SK-N-SH (cell line): ENCODE results near the gene ACTL10. TPM values are rescaled to one million over a fixed set of nuclear protein-coding genes. Genes with fewer than 3 reads are reported as not detected.

Experiments used
- CTCF ChIA-PET: fragments of 300-600, 350-600 bp; formaldehyde crosslinking; extraction: SDS; loops from one replicate; lab custom pipeline; 2021; lab: Yijun Ruan, JAX
- POLR2A ChIA-PET: fragments of 350-600 bp; sonication (Branson Sonifier 250); formaldehyde crosslinking; extraction: SDS; loops from one replicate; lab custom pipeline; 2020; ENCODE audit warnings: antibody characterized with exemption, inconsistent platforms; lab: Yijun Ruan, JAX
- DNase-seq: peaks from one replicate; pipeline ENCODE4 v3.0.0; 2012
- H2AFZ ChIP-seq: fragments of 200-600 bp; sonication (generic); 2 replicates; pipeline ENCODE4 v1.8.1; 2016; ENCODE audit warnings: antibody characterized with exemption, mild to moderate bottlenecking, low read depth
- H3F3A ChIP-seq: fragments of 200-600 bp; sonication (generic); replicated peaks from 2 replicates; pipeline ENCODE3; 2016; ENCODE audit warnings: antibody characterized with exemption, mild to moderate bottlenecking; ENCODE audit not compliant: insufficient read depth
- H3K27ac ChIP-seq, 2 experiments: fragments of 200-500 bp in 1 of 2; fragments of 200-600 bp in 1 of 2; sonication (Bioruptor generic) in 1 of 2; sonication (generic), shearing (Covaris generic) in 1 of 2; 2 replicates each; pipeline versions ENCODE4 v1.5.1 to v1.6.1; 2014 to 2016; ENCODE audit warnings: low read depth in 2 of 2, inconsistent platforms in 1 of 2, low read length in 1 of 2, mild to moderate bottlenecking in 1 of 2, mixed read lengths in 1 of 2
- H3K27me3 ChIP-seq: fragments of 200-600 bp; sonication (generic), shearing (Covaris generic); 2 replicates; pipeline ENCODE4 v1.6.1; 2016; ENCODE audit warnings: mixed run types; ENCODE audit not compliant: insufficient read depth
- H3K36me3 ChIP-seq, 2 experiments: fragments of 200-500 bp in 1 of 2; fragments of 200-600 bp in 1 of 2; sonication (Bioruptor generic) in 1 of 2; sonication (generic) in 1 of 2; replicated peaks in 1 of 2; 2 replicates each; pipeline versions ENCODE3 to v1.5.1; 2014 to 2016; ENCODE audit warnings: low read length in 1 of 2, mild to moderate bottlenecking in 1 of 2; ENCODE audit not compliant: insufficient read depth in 2 of 2, control insufficient read depth in 1 of 2
- H3K4me1 ChIP-seq, 2 experiments: fragments of 200-500 bp in 1 of 2; fragments of 200-600 bp in 1 of 2; sonication (Bioruptor generic) in 1 of 2; sonication (generic), shearing (Covaris generic) in 1 of 2; 2 replicates each; pipeline versions ENCODE4 v1.5.1 to v1.6.1; 2014 to 2016; ENCODE audit warnings: low read depth in 1 of 2, low read length in 1 of 2, mixed run types in 1 of 2; ENCODE audit not compliant: insufficient read depth in 2 of 2, control insufficient read depth in 1 of 2
- H3K4me2 ChIP-seq: fragments of 200-600 bp; sonication (generic), shearing (Covaris generic); 2 replicates; pipeline ENCODE4 v1.6.1; 2017; ENCODE audit warnings: mixed run types
- H3K4me3 ChIP-seq, 2 experiments: fragments of 200-500 bp in 1 of 2; fragments of 200-600 bp in 1 of 2; sonication (Bioruptor generic) in 1 of 2; sonication (generic), shearing (Covaris generic) in 1 of 2; 2 replicates each; pipeline versions ENCODE4 v1.5.1 to v1.8.1; 2014 to 2016; ENCODE audit warnings: low read depth in 2 of 2, inconsistent platforms in 1 of 2, low read length in 1 of 2, mild to moderate bottlenecking in 1 of 2, mixed read lengths in 1 of 2, moderate library complexity in 1 of 2
- H3K79me2 ChIP-seq: fragments of 200-600 bp; sonication (generic); 2 replicates; pipeline ENCODE4 v1.8.1; 2017; ENCODE audit warnings: mild to moderate bottlenecking; ENCODE audit not compliant: insufficient read depth
- H3K9ac ChIP-seq: fragments of 200-600 bp; sonication (generic); 2 replicates; pipeline ENCODE4 v1.6.1; 2017; ENCODE audit warnings: mixed run types
- H3K9me2 ChIP-seq: fragments of 200-600 bp; sonication (generic); 2 replicates; pipeline ENCODE4 v1.6.1; 2017; ENCODE audit warnings: mixed run types
- H3K9me3 ChIP-seq: fragments of 200-600 bp; sonication (generic); 2 replicates; pipeline ENCODE4 v1.6.1; 2017; ENCODE audit warnings: mixed run types, mild to moderate bottlenecking, moderate library complexity
- H4K20me1 ChIP-seq: fragments of 200-600 bp; sonication (generic); 2 replicates; pipeline ENCODE4 v1.6.1; 2017; ENCODE audit warnings: mild to moderate bottlenecking, mixed run types; ENCODE audit not compliant: insufficient read depth
- CHD2 ChIP-seq: fragments of 150-350 bp; IDR thresholded peaks from 2 replicates; pipeline ENCODE4 v1.6.1; 2018; ENCODE audit warnings: low read length; ENCODE audit not compliant: partially characterized antibody
- CTCF ChIP-seq: fragments of 200-600 bp; sonication (generic); IDR thresholded peaks from 2 replicates; pipeline ENCODE4 v1.6.1; 2017; ENCODE audit warnings: antibody characterized with exemption, mild to moderate bottlenecking, moderate library complexity
- ELF1 ChIP-seq: IDR thresholded peaks from 2 replicates; pipeline ENCODE4 v1.4.0; 2012
- FOSL2 ChIP-seq: IDR thresholded peaks from 2 replicates; pipeline ENCODE4 v1.4.0; 2012; ENCODE audit warnings: low read depth, mild to moderate bottlenecking, moderate library complexity, borderline replicate concordance
- FOXJ3 ChIP-seq: sonication (generic); formaldehyde crosslinking; IDR thresholded peaks from 2 replicates; pipeline ENCODE4 v1.5.1; 2020; ENCODE audit warnings: mild to moderate bottlenecking, missing genetic modification reagents
- FOXM1 ChIP-seq: IDR thresholded peaks from 2 replicates; pipeline ENCODE4 v1.4.0; 2012; ENCODE audit warnings: low read depth, mild to moderate bottlenecking
- GATA2 ChIP-seq: sonication (generic); formaldehyde crosslinking; IDR thresholded peaks from 2 replicates; pipeline ENCODE4 v1.5.0; 2020; ENCODE audit warnings: mild to moderate bottlenecking, missing genetic modification reagents
- JUND ChIP-seq: IDR thresholded peaks from 2 replicates; pipeline ENCODE4 v1.4.0; 2012
- NFIC ChIP-seq: IDR thresholded peaks from 2 replicates; pipeline ENCODE4 v1.4.0; 2012; ENCODE audit warnings: borderline replicate concordance
- NRF1 ChIP-seq: IDR thresholded peaks from 2 replicates; pipeline ENCODE4 v1.6.1; 2012; ENCODE audit warnings: low read depth, mild to moderate bottlenecking, low read length
- RFX5 ChIP-seq: IDR thresholded peaks from 2 replicates; pipeline ENCODE4 v1.6.1; 2012; ENCODE audit warnings: mild to moderate bottlenecking, improper control_type of control experiment, low read length
- RXRA ChIP-seq: IDR thresholded peaks from 2 replicates; pipeline ENCODE4 v1.4.0; 2012; ENCODE audit warnings: low read depth, mild to moderate bottlenecking, borderline replicate concordance
- TAF1 ChIP-seq: IDR thresholded peaks from 2 replicates; pipeline ENCODE4 v1.6.1; 2012; ENCODE audit warnings: low read depth, mild to moderate bottlenecking, low read length, moderate library complexity, borderline replicate concordance
- TCF12 ChIP-seq: IDR thresholded peaks from 2 replicates; pipeline ENCODE4 v1.4.0; 2012
- TEAD4 ChIP-seq: IDR thresholded peaks from 2 replicates; pipeline ENCODE4 v1.4.0; 2012; ENCODE audit warnings: mild to moderate bottlenecking, borderline replicate concordance; ENCODE audit not compliant: insufficient read depth
- ZBTB33 ChIP-seq: IDR thresholded peaks from 2 replicates; pipeline ENCODE4 v1.4.0; 2012; ENCODE audit warnings: low read depth, borderline replicate concordance
- WGBS: methylation state at CpG from one replicate; pipeline ENCODE4 v1.1.6; 2017; ENCODE audit warnings: low lambda C conversion rate; 5-methylcytosine and 5-hydroxymethylcytosine counted together
- polyA plus RNA-seq, 3 experiments: library from polyadenylated mRNA; depleted of rRNA; stranded (reverse); fragments of >200 nt; gene quantifications; 2 replicates each; pipeline ENCODE4 v1.2.3, GENCODE V29; 2012
- TF ChIP-seq, protein P1 (sequence below): fragments of 150-350 bp; IDR thresholded peaks from 2 replicates; pipeline ENCODE4 v1.6.1; 2017; ENCODE audit warnings: antibody characterized with exemption, low read length, low read depth, borderline replicate concordance
- TF ChIP-seq, protein P2 (sequence below): IDR thresholded peaks from 2 replicates; pipeline ENCODE4 v1.4.0; 2012; ENCODE audit warnings: low read depth, borderline replicate concordance
- TF ChIP-seq, protein P3 (sequence below): IDR thresholded peaks from 2 replicates; pipeline ENCODE4 v1.4.0; 2012; ENCODE audit warnings: low read depth

Gene ACTL10
- polyA plus RNA-seq, 1 of the 3 experiments (the other 2 are of a cell fraction), result 0.25 TPM

GRCh38 chr20:33710681-33711445 is 44.1 kb downstream of the ACTL10 start:
- Histone ChIP-seq H3K4me2 (no peak overlapping the region), H3K9me2 (no peaks in the 10 kb centered on the region), H3K9ac (no peak overlapping the region), H3K27ac (no peak overlapping the region), H3K79me2 (no peaks in the 10 kb centered on the region), H3F3A (no peaks in the 10 kb centered on the region), H4K20me1 (no peaks in the 10 kb centered on the region), H2AFZ (no peak overlapping the region), H3K9me3 (no peaks in the 10 kb centered on the region), H3K4me3 (no peak overlapping the region), H3K4me1 (no peaks in the 10 kb centered on the region), H3K36me3 (peaks cover 0 to 5% of the 10 kb centered on the region in 2 experiments), H3K27me3 (no peaks in the 10 kb centered on the region)
- CTCF ChIA-PET, result no interaction called here
- no peak for TF ChIP-seq FOXJ3 (CRISPR knock-in tag)
- no peak for TF ChIP-seq GATA2 (CRISPR knock-in tag)
- POLR2A ChIA-PET, result no interaction called here
- WGBS, result 82% methylated on average over 14 of the region's 14 CpGs
- DNase-seq, result no peak

DNA sequence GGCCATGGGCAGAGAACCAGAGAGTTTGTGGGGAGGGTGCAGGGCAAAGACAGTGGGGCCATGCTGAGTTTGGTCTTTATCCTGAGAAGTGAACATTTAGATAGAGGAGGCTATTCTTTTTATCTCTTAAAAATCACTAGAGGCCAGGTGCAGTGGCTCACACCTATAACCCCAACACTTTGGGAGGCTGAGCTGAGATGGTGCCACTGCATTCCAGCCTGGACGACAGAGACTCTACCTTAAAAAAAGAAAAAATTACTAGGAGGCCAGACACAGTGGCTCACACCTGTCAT is 44.6 kb downstream of the ACTL10 start:
- Histone ChIP-seq H3K27me3 (no peaks in the 10 kb centered on the region), H3K9me3 (no peaks in the 10 kb centered on the region), H3K9me2 (no peaks in the 10 kb centered on the region), H2AFZ (no peak overlapping the region), H3K9ac (no peak overlapping the region), H3K4me1 (no peaks in the 10 kb centered on the region)
- WGBS, result 64% methylated on average over 1 of the region's 1 CpG
- no peak for DNase-seq
- ChIA-PET POLR2A (no interaction called here), CTCF (no interaction called here)
- TF ChIP-seq CTCF (no peak), NFIC (no peak), JUND (no peak), RFX5 (no peak), ZBTB33 (no peak), RXRA (no peak), CHD2 (no peak), TEAD4 (no peak), TCF12 (no peak), FOXM1 (no peak), FOSL2 (no peak), ELF1 (no peak), NRF1 (no peak), GATA2 (CRISPR knock-in tag) (no peak), TAF1 (no peak), FOXJ3 (CRISPR knock-in tag) (no peak)
- TF ChIP-seq, protein P1, sequence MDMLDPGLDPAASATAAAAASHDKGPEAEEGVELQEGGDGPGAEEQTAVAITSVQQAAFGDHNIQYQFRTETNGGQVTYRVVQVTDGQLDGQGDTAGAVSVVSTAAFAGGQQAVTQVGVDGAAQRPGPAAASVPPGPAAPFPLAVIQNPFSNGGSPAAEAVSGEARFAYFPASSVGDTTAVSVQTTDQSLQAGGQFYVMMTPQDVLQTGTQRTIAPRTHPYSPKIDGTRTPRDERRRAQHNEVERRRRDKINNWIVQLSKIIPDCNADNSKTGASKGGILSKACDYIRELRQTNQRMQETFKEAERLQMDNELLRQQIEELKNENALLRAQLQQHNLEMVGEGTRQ, result no peak
- TF ChIP-seq, protein P2, sequence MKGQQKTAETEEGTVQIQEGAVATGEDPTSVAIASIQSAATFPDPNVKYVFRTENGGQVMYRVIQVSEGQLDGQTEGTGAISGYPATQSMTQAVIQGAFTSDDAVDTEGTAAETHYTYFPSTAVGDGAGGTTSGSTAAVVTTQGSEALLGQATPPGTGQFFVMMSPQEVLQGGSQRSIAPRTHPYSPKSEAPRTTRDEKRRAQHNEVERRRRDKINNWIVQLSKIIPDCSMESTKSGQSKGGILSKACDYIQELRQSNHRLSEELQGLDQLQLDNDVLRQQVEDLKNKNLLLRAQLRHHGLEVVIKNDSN, result no peak
- TF ChIP-seq, protein P3, sequence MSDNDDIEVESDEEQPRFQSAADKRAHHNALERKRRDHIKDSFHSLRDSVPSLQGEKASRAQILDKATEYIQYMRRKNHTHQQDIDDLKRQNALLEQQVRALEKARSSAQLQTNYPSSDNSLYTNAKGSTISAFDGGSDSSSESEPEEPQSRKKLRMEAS, result no peak
- TF ChIP-seq, all 33 proteins: peak for 0
- H3K27ac ChIP-seq, result no peak overlapping the region
- no peaks in the 10 kb centered on the region for H4K20me1 ChIP-seq
- no peaks in the 10 kb centered on the region for H3F3A ChIP-seq
- H3K4me3 ChIP-seq, result no peak overlapping the region
- H3K36me3 ChIP-seq, result peaks cover 0 to 5% of the 10 kb centered on the region in 2 experiments
- H3K79me2 ChIP-seq, result no peaks in the 10 kb centered on the region
- H3K4me2 ChIP-seq, result no peak overlapping the region
